Suprapubic skin (tissue), 4 donors: ENCODE results near the gene INSIG1.

Source experiments
- CTCF ChIP-seq, 2 donors: fragments of 200-600 bp in 1 of 2; fragments of 450-650 bp in 1 of 2; sonication (generic) in 1 of 2; IDR thresholded peaks; one replicate each; pipeline ENCODE4 v1.5.1; 2016 to 2019; ENCODE audit warnings: antibody characterized with exemption in 2 of 2, mild to moderate bottlenecking in 1 of 2, moderate library complexity in 1 of 2
- POLR2A ChIP-seq, 2 donors: fragments of 450-650 bp; IDR thresholded peaks; one replicate each; pipeline ENCODE4 v1.6.1; 2017; ENCODE audit warnings: antibody characterized with exemption in 2 of 2, mild to moderate bottlenecking in 2 of 2, moderate library complexity in 2 of 2
- POLR2AphosphoS5 ChIP-seq, 3 donors: sonication (generic); formaldehyde crosslinking; IDR thresholded peaks; one replicate each; pipeline ENCODE4 v1.6.1; 2017; ENCODE audit warnings: antibody characterized with exemption in 3 of 3

GRCh38 chr7:155306673-155307470 is 9.2 kb downstream of the INSIG1 start:
- no peak for TF ChIP-seq CTCF (IDR thresholded peaks at IDR 0.05)
- TF ChIP-seq POLR2AphosphoS5 (IDR thresholded peaks at IDR 0.05): no peak
- no peak for TF ChIP-seq POLR2A (IDR thresholded peaks at IDR 0.05)
